Astrocyte (in vitro differentiated cells and primary cell): ENCODE measurements around the gene TNKS1BP1.

Experiments
- CTCF ChIP-seq: IDR thresholded peaks from 2 replicates; pipeline ENCODE4 v1.5.1; 2011; ENCODE audit warnings: low read depth, mild to moderate bottlenecking, inconsistent platforms, low read length, moderate library complexity; ENCODE audit not compliant: insufficient read depth
- EZH2 ChIP-seq: IDR thresholded peaks from 2 replicates; pipeline ENCODE4 v1.6.1; 2012; ENCODE audit warnings: mild to moderate bottlenecking, low read length, inconsistent platforms; ENCODE audit not compliant: insufficient read depth

- no peak for TF ChIP-seq CTCF
- TF ChIP-seq EZH2, result no peak
Observed at GRCh38 chr11:57309106-57310059, 15.4 kb downstream of the TNKS1BP1 start.
